SH-SY5Y (cell line): Measurements from ENCODE around the gene EXOC3.

Experiments
- GATA2 ChIP-seq: IDR thresholded peaks from 2 replicates; pipeline ENCODE4 v1.6.1; 2011; ENCODE audit warnings: mild to moderate bottlenecking, low read depth, low read length
- GATA3 ChIP-seq: IDR thresholded peaks from 2 replicates; pipeline ENCODE4 v1.6.1; 2011; ENCODE audit warnings: low read depth, mild to moderate bottlenecking, low read length, moderate library complexity

EXOC3 gene

GRCh38 chr5:451587-452458, 8.8 kb downstream of the EXOC3 start:
- TF ChIP-seq GATA3 (no peak), GATA2 (no peak)

DNA sequence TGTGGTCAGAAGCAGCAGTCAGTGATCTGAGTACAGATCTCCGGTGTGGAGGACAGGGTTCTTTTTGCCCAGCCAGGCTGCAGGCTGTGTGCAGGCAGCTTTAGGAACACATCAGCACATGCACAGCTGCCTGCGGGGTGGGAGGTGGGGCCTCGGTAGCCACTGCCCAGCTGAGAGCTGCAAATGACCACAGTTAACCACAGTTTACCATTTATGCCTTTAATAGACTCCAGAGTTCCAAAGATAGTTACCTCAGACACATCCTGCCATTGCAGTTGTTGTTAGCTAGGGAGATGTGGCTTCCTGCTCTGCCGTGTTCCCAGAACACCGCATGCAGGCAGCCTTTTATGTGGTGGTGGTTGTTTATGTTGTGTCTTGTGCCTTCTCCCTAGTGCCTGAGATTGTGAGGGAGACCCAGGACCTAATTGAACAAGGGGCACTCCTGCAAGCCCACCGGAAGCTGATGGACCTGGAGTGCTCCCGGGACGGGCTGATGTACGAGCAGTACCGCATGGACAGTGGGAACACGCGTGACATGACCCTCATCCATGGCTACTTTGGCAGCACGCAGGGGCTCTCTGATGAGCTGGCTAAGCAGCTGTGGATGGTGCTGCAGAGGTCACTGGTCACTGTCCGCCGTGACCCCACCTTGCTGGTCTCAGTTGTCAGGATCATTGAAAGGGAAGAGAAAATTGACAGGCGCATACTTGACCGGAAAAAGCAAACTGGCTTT, 10.2 kb downstream of the EXOC3 start:
- TF ChIP-seq GATA2 = no peak
- no peak for TF ChIP-seq GATA3

- TF ChIP-seq GATA3 (no peak), GATA2 (no peak)
These were observed 10.9 kb downstream of the EXOC3 start for GRCh38 chr5:453725-454481.

DNA sequence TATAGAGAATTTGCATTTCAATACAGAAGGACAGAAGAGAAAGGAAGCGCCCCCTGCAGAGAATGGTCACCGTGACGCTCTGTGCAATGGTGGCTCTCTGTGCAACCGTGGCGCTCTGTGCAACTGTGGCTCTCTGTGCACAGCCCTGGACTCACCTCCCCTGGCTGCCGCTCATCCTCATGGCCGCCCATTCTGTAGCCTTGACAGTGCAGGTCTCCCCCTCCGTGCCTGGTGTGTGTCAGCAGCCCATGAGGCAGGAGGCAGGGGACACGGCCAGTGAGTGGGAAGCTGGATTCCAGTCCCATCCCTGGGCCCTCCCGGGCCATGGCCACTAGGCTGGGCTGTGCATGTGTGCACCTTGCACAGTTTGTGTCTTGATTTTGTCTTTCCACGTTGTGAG, 12.0 kb downstream of the EXOC3 start:
- TF ChIP-seq GATA3 = no peak
- no peak for TF ChIP-seq GATA2

DNA sequence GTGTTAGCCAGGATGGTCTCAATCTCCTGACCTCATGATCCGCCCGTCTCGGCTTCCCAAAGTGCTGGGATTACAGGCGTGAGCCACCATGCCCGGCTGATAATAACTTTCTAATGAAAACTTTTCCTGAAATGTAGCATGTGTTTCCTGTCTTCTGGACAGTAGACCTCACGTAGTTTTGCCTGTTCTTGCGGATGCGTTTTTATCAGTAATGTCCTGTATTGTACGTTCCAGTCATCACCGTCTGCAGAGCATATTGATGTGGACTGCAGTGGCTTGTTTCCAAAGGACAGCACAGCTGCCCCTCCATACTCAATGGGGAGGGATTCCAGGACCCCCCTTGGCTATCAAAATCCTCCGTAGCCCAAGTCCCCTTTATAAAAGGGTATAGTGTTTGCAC, 12.8 kb downstream of the EXOC3 start:
- no peak for TF ChIP-seq GATA3
- TF ChIP-seq GATA2 = no peak

GRCh38 chr5:456351-457194, 13.6 kb downstream of the EXOC3 start:
- no peak for TF ChIP-seq GATA2
- TF ChIP-seq GATA3 = no peak

DNA sequence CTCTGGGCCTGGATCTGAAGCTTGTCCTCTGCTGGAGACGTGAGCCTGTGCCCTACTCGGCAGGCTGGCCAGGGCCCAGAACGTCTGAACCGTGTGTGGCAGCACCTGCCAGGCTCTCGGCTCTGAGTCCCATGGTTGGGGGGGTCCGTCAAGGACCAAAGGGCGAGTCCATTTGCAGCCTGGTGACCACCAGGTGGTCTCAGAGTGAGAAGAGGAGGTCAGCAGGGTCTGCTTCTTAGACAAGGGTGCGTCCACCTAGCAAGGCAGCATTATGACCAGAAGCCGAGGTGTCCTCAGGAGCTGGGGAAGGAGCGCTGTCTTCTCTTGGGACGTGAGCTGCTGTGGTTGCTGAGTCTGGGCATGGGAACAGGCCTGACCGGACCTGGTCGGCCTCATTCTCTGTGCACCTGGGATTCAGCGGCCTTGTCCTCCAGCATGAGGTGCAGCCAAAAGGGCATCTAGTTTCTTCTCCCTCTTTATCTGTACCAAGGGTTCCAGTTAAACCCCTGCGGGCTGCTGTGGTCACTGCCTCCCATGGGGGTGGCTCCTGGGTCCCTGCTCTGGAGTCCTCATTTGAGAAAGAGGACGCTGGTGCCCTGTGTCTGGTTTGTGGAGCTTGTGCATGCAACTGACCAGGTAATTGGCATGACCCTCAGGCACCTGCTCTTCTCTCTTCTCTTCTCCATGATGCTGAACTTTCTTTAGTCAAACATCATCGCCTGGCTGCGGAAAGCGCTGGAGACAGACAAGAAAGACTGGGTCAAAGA, 14.4 kb downstream of the EXOC3 start:
- TF ChIP-seq GATA3 (no peak), GATA2 (no peak)

DNA sequence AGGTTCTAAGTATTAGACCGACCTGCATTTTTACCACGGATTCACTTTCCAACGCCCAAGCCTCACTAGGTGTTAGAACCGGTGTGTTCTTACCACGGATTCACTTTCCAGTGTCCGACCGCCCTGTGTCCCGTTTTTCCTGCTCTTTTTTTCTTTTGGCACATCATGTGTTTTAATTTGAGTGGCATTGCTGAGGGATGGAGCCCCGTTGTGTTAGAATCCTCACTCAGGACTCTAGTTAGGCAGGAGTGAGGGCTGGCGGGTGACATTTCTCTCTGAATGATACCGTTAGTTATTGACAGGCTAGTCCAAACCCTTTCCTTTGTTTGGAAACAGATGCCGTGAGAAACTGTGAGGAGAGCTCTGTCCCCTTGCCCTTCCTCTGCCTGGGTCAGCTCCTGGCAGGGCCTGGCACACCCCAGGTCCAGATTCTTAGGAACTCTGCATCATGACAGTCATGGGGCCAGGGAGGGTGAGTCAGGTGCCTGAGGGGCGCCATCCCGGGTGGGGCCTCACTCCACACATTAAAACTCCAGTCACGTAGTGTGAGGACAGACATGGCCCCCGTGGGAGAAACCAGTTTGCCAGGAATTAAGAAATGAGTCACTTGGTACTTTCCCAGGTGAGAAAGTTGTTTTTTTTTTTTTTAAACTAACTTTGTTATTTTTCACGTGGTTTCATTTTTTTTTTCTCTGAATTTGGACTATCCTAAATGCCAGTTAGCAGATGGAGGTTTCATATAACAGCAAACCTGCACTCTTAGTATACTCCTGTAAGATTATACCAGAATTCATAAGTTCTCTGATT, 15.8 kb downstream of the EXOC3 start:
- TF ChIP-seq GATA2 = no peak
- TF ChIP-seq GATA3 = no peak

DNA sequence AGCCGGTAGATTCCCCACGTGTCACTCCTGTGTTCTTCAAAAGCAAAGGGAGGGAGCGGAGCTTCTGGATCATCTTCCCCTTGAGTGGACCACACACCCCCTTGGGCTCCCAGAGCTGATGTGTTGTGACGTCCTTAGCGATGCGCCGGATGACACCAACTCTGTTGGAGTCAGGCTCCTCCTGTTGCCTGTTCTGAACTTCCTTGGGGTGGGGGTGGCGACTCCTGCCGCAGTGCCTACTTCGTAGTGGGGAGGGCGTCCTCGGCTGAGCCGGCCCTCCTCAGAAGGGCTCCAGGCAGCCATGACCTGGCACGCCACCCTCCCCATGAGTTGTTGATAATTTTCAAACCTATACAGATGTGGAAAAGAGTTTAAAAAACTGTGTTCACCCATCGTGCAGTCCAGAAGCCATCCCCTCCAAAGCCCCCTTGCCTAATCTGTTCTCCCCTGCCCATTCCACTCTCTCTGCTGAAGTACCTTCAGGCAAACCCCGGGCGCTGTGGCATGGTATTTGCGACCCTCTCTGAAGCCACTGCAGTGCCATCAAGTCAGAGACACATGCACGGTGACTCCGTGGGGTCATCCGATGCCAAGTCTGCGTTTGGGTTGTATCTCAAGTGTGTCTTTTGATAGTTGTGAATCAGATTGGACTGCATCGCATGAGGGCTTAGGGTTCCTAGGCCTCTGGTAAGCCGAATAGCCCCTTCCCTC, 16.7 kb downstream of the EXOC3 start:
- no peak for TF ChIP-seq GATA3
- TF ChIP-seq GATA2 = no peak

GRCh38 chr5:460273-460625, 17.3 kb downstream of the EXOC3 start:
- TF ChIP-seq GATA3 = no peak

DNA sequence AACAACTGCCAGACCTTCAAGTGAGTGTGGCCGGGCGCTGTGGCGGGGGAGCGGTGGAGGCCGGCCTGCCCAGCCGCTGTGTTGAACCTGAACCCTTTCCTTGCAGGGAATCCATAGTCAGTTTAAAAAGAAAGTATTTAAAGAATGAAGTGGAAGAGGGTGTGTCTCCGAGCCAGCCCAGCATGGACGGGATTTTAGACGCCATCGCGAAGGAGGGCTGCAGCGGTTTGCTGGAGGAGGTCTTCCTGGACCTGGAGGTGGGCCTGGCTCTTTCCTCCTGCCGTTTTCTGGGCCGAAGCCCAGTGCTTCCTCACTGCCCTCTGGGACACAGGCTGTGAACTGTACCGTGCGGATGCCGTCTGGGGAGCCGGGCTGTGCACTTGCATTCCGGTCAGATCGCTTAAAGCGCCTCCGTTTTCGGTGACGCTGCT, 19.1 kb downstream of the EXOC3 start:
- no peak for TF ChIP-seq GATA3
- no peak for TF ChIP-seq GATA2

- TF ChIP-seq GATA2 = no peak
These were observed 20.3 kb downstream of the EXOC3 start for GRCh38 chr5:463301-463700.

- TF ChIP-seq GATA3 (no peak), GATA2 (no peak)
These were observed 21.0 kb downstream of the EXOC3 start for GRCh38 chr5:463952-464351.
